GM19452 (cell line): ENCODE results near the gene TECTB.

ENCODE experiments used
- ATAC-seq: cut with Tn5 transposase; IDR thresholded peaks from one replicate; pipeline ENCODE4 v1.9.1; 2021; ENCODE audit not compliant: unreplicated experiment

Gene TECTB

GRCh38 chr10:112344261-112344660, 61.1 kb downstream of the TECTB start:
- ATAC-seq, result no peak

DNA sequence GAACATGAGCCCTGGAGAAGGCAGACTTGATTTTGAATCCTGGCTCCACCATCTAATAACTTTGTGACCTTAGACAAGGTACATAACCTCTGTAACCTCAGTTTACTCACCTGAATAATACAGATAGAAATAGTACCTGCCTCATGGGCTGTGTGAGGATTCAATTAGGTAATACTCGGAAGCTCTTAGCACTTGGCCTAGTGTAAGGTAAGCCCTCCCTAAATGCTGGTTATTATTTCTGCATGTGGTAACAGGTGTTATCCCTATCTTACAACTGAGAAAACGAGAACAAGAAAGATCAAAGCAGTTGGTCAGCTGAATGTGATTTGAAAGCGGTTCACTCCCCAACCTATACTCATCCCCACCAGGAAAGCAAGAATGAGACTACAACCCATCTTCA, 62.0 kb downstream of the TECTB start:
- no peak for ATAC-seq

DNA sequence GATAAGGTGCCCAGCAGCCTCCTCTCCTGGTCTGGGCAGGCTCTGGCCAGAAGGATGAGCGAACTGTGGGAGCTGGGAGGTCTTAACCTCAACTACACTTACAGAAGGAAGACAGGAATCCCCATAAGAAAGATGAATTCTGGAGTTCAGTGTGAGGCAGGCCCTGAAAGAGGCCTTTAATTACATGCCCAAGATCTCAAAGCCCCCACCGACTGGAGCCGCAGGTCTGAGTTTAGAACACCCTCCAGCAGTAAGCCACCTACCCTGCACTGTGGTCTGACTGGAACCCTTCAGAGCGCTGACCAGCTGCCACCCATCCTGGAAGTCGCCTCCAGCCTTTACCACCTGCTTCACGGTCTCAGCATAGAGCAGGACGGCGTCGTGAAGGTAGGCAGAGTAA, 62.5 kb downstream of the TECTB start:
- no peak for ATAC-seq

DNA sequence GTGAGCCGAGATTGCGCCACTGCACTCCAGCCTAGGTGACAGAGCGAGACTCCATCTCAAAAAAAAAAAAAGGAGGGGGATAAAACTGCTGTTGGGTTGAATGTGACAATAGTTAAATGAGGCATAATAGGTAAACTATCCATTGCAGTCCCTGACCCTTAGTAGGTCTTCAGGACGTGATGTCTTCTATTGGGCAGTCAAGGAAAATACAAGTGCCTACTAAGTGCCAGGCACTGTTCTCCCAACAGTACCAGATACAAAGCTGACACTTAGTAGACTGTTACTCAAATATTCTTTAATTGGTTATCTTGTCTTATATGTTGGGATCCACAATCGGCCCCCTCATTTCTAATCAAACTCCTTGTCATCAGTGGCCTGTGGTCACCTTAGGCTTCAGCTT, 63.6 kb downstream of the TECTB start:
- no peak for ATAC-seq

DNA sequence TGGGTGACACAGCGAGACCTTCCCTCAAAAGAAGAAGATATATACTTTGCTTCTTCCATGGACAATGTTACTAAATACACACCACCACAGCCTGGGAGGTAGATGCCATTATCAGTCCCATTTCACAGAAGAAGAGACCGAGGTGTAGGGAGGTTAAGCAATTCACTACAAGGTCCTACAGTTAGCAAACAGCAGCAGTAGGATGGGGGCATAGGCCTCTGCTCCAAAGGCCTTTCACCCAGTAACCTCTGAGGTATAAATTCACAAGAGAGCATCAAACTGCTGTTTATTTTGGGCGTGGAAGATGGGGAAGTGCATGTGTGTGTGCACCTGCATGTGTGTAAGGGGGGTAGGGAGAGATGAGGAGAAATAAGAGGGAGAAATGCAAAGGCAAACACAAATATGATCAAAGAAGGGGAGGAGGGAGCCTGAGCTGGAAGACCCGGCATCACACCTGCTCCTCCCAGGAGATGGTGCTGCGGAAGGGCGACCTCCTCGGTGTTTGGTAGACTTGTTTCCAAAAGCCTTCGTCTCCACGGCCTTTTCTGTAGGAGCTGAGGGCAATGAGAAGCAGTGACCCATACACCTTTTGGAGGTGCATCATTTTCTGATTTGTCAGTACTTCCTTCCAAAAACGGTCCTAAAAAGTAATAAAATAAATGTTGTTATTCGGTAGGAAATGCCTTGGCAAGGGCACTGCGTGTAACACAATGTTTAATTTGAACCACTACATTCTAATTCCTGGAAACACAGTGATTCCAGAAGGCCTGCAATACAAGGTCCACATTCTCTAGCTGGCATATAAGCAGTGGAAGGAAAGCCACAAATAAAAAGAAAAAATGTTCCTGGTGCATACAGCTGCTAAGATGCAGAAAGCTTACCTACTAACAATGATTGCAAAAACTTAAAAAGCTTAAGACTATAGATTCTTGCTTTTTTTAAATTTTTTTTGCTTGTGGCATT, 64.8 kb downstream of the TECTB start:
- ATAC-seq, result no peak

DNA sequence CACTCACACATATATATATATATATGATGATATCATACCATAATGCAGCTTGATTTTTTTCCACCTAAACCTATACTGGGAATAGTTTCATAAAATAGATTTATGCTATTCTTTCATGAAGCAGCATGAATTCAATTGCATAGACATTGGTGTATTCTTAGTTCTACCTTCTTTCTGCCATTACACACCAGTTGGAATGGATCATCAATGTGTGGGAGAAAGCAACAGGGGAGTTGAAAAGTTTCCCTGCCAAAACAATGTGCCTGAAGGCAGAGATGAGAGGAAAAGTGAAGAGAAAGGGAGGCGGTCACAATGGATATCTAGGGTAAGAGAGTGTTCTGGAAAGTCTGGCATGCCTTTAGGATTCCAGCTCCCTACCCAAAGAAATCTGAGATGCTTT, 65.6 kb downstream of the TECTB start:
- no peak for ATAC-seq

- ATAC-seq, result no peak
Measured at GRCh38 chr10:112349521-112350085, 66.4 kb downstream of the TECTB start.

GRCh38 chr10:112351146-112351545, 67.9 kb downstream of the TECTB start:
- no peak for ATAC-seq

DNA sequence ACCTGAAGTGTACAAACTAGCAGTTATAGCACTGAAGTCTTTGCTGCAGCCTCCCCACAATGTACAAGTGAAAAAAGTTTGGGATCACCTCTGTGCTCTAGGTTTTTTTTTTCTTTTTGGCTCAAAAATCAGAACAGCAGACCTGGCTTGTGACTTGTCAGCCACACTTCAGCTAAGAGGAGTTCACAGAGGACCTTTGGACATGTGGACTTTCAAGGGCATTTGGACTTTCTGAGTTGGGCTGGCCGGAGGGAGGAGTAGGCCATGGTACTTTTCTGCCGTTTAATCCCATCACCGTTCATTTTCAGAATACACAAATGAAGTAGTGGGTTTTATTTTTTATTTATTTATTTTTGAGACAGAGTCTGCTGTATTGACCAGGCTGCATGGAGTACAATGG, 68.8 kb downstream of the TECTB start:
- no peak for ATAC-seq

DNA sequence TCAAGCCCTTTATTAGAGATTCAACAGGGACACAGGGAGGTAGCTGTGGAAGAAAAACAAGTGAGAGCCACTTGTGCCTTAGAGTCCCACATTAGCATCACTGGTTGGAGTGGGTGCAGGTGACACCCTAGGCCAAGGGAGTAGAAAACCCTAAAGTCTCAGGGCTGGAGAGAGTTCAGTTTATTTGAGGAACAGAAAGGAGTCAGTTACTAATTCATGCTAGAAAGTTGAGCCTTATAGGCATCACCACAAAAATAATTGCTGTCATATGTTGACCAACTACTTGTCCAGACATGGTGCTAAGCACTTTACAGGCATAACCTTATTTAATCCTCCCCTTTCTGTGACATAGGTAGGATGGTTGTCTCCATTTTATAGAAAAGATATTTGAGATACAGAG, 69.8 kb downstream of the TECTB start:
- ATAC-seq, result no peak
